NCI-H510A treated with DMSO at 0.1 percent for 48 hours (cell line): ENCODE data around the gene HIGD1B.

Experiments used
- DNase-seq: peaks from one replicate; lab custom pipeline; 2025; lab: John Stamatoyannopoulos, UW

The HIGD1B gene

DNA sequence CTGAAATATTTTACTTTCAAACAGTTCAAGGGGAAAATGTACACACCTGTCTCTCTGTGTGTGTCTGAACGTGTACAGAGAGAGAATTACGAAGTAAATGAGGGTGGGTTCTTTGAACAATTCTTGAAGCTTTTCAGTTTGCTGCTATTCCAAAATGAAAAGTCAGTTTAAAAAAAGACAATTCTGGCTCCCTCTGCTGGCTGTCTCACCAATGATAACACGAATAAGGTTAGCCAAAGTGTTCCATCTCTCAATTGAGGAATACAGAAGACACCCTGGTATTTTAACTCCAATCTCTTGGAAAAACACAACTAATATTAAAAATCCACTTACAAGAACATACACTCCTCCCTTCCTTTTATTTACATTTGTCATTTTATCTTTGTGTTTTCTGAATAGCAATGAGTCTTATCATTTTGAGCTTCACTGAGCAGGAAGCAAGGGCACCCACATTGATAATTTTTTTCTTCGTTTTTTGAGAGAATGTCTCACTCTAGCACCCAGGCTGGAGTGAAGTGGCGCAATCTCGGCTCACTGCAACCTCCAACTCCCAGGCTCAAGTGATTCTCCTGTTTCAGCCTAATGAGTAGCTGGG, 31.0 kb downstream of the HIGD1B start:
- DNase-seq = peak; percentile 4

DNA sequence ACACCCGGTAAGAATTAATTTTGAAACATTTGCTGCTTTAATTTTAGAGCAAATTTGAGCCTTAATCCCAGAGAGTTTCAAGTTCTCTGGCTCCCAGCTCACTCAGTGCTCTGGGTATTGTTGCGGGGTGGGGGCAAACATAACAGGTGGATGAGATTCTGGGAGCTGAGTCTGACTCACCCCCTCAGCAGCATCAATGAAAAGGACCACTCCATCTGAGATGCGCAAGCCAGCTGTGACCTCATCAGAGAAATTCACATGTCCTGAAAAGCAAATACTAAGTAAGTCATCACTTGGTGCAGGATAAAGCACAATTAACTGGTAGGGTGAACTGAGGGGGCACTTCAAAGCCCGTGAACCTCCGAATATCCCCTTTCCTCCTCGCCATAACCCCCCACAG, 31.7 kb downstream of the HIGD1B start:
- DNase-seq = no peak

DNA sequence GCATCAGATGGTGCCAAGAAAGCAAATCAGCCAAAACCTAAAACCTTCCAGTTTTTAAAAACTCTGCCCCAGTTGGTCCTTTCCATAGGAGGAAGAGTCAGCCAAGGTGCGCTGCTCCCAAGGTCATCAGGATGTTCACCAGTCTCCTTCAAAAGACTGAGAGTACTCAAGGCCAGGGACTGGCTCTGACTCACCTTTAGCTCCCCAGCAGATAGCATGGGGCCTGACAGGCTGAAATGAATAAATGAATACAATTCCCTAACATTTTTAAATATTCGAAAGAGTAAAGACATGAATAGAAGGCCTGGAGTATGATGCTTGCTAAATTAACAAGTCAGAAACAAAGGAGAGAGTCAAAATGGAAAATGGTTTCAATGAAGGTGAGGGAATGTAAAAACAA, 32.4 kb downstream of the HIGD1B start:
- no peak for DNase-seq

DNA sequence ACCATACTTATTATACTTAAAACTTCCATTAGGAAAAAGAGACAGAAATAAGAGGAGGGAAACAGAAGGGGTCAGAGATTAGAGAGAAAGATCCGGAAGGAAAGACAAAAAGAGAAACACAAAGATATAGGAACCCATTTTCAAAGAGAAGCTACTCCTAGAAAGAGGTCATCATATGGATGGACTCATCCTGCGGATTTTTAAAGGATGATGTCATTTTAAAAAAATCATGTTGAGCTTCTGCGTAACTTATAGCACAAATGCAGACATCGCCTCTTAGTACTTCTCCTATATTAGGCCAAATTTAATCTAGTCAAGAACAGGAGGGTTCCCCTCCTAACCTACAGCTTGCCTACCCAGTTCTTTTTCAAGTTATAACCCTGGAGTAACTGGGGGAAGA, 33.5 kb downstream of the HIGD1B start:
- DNase-seq = no peak

DNA sequence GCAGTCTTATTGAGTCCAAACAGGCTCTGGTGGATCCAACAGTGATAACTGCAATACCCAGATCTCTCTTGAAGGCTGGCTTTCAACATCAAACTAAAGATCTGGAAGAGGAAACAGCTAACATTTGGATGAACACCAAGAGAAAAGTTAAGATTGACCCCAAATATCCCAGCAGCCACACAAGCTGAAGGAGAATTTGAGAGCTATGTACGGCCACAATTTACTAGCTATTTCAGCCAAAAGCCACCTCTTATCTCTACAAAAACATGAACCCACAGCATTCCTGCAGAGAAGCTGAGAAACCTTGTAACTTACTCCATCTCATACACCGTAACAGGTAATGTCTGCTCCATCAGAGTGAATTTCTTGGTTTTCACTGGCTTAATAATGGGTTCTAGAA, 37.3 kb downstream of the HIGD1B start:
- no peak for DNase-seq

DNA sequence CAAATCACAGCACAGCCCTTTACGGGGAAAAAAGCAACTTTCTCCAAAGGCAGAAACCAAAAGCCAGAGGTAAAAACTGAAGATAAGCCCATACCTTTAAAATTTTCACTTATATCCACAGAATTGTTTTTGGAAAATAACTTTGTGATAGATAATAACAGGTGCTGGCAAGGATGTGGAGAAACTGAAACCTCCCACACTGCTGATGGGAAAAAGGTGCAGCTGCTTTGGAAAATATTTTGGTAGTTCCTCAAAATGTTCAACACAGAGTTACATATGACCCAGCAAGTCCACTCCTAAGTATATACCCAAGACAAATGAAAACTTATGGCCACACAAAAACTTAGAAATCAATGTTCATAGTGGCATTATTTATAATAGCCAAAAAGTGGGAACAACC, 39.3 kb downstream of the HIGD1B start:
- DNase-seq = no peak

DNA sequence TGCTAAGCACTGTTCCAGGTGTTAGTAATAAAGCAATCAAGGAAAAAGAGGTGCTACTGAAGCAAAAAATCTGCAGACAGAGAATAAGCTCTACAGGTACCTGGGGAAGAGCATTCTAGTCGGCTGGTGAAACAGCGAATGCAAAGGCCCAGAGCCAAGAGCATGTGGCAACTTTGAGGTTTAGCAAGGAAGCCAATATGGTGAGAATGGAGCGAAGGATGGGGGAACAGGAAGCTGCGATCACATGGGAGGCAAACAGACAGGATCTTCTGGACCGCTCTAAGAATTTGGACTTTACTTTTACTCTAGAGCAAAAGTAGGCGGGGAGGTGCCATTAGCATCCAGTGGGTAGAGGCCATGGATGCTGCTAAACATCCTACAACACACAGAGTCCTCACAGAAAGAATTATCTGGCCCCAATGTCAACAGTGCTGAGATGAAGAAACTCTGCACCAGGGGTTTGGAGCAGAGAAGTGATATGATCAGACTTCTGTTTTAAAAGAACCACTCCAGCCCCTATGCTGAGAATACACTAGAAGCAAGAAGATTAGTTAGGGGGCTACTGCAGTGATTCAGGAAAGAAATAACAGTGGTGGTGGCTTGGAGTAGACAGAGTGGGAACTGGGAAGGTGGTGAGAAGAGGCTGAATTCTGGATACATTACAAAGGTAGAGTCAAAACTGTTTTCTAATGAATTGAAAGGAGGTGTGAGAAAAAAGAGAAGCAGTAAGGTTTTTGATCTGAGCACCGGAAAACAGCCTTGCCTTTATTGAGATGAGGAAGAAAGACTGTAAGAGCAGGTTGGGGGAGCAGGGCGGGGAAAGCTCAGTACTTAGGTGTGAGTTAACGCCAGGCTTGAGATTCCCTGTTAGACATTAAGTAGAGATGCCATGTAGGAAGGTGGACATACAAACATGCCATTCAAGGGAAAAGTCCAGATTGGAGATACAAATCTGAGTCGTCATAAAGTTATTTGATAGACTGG, 40.6 kb downstream of the HIGD1B start:
- DNase-seq = no peak

DNA sequence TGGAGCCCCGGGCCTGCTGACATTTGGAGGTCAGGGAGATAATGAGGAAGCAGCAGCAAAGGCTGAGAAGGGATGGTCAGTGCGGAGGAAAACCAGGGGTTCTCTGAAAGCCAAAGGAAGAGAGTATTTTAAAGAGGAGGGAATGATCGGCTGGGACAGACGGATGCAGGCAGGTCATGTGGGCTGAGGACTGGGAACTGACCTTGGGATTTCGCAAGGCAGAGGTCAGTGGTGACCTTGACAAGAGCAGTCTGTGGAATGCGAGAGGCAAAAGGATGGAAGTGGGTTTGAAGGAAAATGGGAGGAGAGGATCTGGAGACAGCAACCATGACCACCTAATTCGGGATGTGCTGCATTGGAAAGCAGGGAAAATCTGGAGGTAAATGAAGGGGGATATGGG, 41.3 kb downstream of the HIGD1B start:
- DNase-seq = no peak

DNA sequence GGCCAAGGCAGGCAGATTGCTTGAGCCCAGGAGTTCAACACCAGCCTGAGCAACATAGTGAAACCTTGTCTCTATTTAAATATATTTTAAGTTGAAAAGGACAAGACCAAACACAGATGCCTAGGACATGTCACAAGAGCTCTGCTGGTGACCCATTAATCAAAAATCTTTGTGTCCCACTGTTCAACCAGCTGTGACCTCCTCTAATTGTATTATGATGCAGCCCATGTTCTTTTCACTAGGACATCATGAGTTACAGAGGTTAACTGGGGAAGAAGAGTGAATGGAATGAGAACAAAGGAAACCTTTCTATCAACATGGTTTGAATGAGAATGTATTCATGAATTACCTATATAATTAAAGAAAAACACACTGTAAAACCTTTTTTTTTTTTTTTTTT, 44.6 kb downstream of the HIGD1B start:
- no peak for DNase-seq

DNA sequence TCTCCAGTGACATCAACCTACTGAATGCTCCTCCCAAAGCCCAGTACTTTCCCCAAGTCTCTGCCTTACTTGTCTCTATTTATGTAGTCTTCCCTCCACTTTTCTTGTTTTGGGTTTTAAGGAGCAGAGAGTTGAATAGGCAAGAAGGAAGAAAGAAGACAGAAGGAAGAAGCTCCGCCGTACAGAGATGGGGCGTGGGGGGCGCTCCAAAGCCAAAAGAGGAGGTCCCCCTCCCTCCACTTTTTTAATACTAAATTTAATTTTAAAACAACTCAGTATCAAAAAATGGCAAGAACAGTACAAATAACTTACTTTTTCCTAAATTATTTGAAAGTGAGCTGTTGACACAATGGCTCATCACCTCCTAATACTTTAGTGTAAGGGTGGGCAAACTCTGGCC, 47.0 kb downstream of the HIGD1B start:
- DNase-seq = no peak

DNA sequence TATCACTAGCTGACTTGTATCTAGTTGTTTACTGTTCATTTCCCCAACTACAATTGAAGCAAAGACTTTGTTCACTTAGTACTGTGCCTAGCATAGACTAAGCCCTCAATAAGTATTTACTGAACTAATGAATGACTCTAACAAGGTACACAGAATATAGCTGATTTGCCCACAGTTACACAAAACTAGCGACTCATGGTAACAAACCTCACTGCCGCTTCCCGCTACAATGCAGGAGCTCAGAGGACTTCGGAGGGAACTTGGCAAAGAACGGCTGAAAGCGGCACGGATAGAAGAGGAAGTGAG, 51.0 kb downstream of the HIGD1B start:
- peak; percentile 46 for DNase-seq

DNA sequence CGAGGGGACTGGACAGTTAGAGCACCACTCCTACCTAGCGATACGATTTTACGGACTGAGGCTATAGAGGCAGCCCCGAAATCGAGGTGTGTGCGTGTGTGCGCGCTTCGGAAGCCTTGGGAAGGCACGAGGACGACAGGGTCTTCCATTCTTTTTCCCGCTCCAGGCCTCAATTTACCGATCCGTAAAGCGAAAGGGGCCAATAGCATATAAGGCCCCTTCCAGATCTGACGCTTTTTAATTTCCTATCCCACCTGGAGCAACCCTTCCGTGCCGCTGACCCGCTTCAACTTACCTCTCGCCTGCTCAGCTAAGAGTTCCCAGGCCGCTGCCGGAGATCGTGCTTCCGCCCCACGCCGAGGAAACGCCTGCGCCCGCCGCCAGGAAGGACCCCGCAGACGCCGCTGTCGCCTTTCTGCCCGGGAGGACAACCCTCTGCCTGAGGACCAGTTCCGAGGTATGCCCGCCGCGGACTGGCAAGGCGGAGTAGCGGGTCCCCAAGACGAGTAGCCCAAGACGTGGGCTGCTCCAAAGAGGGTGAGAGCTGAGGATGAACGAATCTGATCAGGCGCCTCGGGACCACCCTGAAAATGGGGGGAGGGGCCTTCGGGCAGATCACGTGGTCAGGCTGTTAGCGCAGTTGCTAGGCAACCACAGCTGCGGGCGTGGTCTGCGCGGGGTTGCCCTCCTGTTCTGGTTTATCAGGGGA, 51.5 kb downstream of the HIGD1B start, which contains the start of gene EFTUD2:
Gene EFTUD2, minus strand, starts transcription at position 372 of the 709 bp plus-strand sequence. CDS start 4,924 bp downstream, outside the sequence.
- DNase-seq = peak; percentile 90
